Activated naive CD4-positive, alpha-beta T cell treated with anti-CD3 and anti-CD28 coated beads, Interleukin-2, amount 50 U/mL, for 24 hours (primary cell): Measurements from ENCODE around the gene MBD3L4.
A peak's percentile ranks its signal among the peaks of the same experiment; 100 is the strongest.
"Not testable (repeated sequence)": the region's sequence is repeated elsewhere in the genome, so short reads cannot be mapped to it uniquely, and the experiment has no call there.

ENCODE experiments used
- H3K27ac Mint-ChIP-seq: one replicate; pipeline ENCODE4 v1.8.0; 2021; ENCODE audit warnings: mild to moderate bottlenecking, mixed read lengths
- H3K27me3 Mint-ChIP-seq: one replicate; pipeline ENCODE4 v1.8.0; 2021; ENCODE audit warnings: mixed read lengths
- H3K36me3 Mint-ChIP-seq: one replicate; pipeline ENCODE4 v1.8.0; 2021; ENCODE audit warnings: mixed read lengths
- H3K4me1 Mint-ChIP-seq: one replicate; pipeline ENCODE4 v1.8.0; 2021; ENCODE audit warnings: mixed read lengths
- H3K4me3 Mint-ChIP-seq: one replicate; pipeline ENCODE4 v1.8.0; 2021; ENCODE audit warnings: mild to moderate bottlenecking, mixed read lengths
- H3K9me3 Mint-ChIP-seq: one replicate; pipeline ENCODE4 v1.8.0; 2021; ENCODE audit warnings: mixed read lengths

The MBD3L4 gene

DNA sequence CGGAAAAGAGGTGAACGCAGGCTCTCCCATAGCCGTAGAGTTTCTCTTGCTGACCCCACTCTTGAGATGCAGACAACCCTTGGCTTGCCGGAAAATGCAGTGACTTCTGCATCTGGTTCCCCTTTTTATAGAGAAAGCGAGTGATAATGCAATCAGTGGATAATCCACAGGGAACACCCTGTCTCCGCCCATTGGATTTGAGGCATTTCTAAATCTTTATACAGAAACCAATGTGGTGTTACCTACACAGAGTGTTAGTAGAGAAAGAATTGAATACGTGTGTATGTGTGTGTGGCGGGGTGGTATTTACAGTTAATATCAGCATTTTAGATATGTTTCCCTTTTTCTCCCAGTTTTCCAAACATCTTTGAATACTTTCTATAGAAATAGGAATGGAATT is 18.6 kb upstream of the MBD3L4 start, which contains the start of gene MBD3L3:
TSS of gene MBD3L3 (minus strand) at position 101 of the 400 bp plus-strand sequence. CDS start at position 30, 71 bp downstream.
- H3K4me3 Mint-ChIP-seq, H3K27me3 Mint-ChIP-seq, H3K36me3 Mint-ChIP-seq, H3K4me1 Mint-ChIP-seq, H3K9me3 Mint-ChIP-seq, H3K27ac Mint-ChIP-seq: not testable (repeated sequence)

- not testable (repeated sequence) for H3K4me1 Mint-ChIP-seq, H3K9me3 Mint-ChIP-seq, H3K27ac Mint-ChIP-seq, H3K36me3 Mint-ChIP-seq, H3K27me3 Mint-ChIP-seq, H3K4me3 Mint-ChIP-seq
Observed at GRCh38 chr19:7056371-7056770, 16.4 kb upstream of the MBD3L4 start.

- not testable (repeated sequence) for H3K9me3 Mint-ChIP-seq, H3K36me3 Mint-ChIP-seq, H3K4me3 Mint-ChIP-seq, H3K27me3 Mint-ChIP-seq, H3K27ac Mint-ChIP-seq, H3K4me1 Mint-ChIP-seq
Observed at GRCh38 chr19:7055679-7056078, 15.7 kb upstream of the MBD3L4 start.

DNA sequence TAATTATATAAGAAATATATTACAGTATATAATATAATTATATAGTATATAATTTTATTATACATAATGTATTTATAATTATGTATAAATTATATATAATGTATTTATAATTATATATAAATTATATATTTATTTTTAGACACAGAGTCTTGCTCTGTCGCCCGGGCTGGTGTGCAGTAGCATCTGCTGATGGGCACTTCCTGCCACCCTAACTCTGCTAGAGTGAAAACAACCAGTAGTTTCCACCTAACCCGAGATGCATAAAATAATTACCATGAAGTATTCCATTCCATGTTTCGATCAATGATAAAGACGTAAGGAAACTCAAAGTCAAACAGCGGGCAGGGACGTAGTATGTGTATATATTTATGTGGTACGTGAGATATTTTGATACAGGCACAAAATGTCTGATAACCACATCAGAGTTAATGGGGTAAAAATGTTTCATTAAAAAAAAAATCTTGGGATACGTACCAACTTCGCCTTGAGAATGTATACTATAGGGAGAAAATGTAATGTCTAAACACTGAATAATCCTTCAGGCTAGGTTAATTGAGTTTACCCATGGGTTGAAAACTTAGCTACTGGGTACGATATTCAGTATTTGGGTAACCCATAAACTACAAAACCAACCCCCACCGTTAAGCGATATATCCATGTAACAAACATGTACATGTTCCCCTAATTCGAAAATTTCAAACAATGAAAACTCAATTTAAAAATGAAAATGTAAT is 14.8 kb upstream of the MBD3L4 start:
- not testable (repeated sequence) for H3K4me3 Mint-ChIP-seq, H3K9me3 Mint-ChIP-seq, H3K27me3 Mint-ChIP-seq, H3K36me3 Mint-ChIP-seq, H3K4me1 Mint-ChIP-seq, H3K27ac Mint-ChIP-seq

DNA sequence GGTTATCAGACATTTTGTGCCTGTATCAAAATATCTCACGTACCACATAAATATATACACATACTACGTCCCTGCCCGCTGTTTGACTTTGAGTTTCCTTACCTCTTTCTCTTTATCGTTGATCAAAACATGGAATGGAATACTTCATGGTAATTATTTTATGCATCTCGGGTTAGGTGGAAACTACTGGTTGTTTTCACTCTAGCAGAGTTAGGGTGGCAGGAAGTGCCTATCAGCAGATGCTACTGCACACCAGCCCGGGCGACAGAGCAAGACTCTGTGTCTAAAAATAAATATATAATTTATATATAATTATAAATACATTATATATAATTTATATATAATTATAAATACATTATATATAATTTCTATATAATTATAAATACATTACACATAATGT is 12.9 kb upstream of the MBD3L4 start:
- not testable (repeated sequence) for H3K27ac Mint-ChIP-seq, H3K36me3 Mint-ChIP-seq, H3K4me1 Mint-ChIP-seq, H3K27me3 Mint-ChIP-seq, H3K4me3 Mint-ChIP-seq, H3K9me3 Mint-ChIP-seq

DNA sequence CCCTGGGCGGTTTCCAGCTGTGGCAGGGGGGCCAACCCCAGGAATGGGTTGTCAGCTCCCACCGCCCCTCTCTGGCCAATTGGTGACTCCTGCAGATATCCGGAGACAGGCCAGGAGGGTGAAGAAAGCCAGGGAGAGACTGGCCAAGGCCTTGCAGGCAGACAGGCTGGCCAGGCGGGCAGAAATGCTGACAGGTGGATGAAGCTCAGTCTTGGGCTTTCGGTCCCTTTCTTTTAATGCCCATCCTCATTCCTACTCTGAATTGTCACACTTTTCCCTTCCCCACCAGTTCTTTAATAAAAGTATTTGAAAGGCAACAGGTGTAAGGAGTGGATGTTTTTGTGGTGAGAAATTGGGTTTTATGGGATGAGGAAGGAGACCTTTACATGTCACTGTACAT is 11.4 kb upstream of the MBD3L4 start:
- H3K27me3 Mint-ChIP-seq, H3K9me3 Mint-ChIP-seq, H3K27ac Mint-ChIP-seq, H3K4me3 Mint-ChIP-seq, H3K4me1 Mint-ChIP-seq, H3K36me3 Mint-ChIP-seq: not testable (repeated sequence)

DNA sequence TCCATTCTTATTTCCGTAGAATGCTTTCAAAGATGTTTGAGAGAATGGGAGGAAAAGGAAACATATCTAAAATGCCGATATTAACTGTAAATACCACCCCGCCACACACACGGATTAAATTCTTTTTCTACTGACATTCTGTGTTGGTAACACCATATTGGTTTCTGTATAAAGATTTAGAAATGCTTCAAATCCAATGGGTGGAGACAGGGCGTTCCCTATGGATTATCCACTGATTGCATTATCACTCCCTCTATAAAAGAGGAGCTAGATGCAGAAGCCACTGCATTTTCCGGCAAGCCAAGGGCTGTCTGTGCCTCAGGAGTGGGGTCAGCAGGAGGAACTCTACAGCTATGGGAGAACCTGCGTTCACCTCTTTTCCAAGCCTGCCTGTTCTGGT is 9.0 kb upstream of the MBD3L4 start, which contains the start of gene MBD3L2:
TSS of gene MBD3L2 (plus strand) at position 301 of the 400 bp plus-strand sequence. CDS start at position 354, 53 bp downstream.
- H3K27me3 Mint-ChIP-seq, H3K4me3 Mint-ChIP-seq, H3K4me1 Mint-ChIP-seq, H3K9me3 Mint-ChIP-seq, H3K36me3 Mint-ChIP-seq, H3K27ac Mint-ChIP-seq: not testable (repeated sequence)

DNA sequence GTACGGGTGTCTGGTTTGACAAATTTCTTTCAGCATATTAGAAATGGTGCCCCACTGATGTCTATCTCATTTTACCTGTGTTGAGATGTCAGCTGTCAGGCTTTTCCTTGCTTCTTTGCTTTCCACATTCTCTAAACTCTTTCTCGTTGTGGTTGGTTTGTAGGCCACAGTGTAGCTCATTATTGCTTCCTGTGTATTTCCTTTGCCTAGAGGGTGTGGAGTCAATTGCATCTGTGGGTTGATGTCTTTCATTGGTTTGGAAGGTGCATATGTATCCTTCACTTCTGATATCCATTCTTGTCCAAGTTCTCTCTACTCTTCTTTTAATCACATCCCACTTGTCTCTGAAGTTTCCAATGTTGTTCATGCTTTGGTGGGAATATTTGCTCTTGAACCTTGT is 1.6 kb upstream of the MBD3L4 start:
- not testable (repeated sequence) for H3K27me3 Mint-ChIP-seq, H3K4me1 Mint-ChIP-seq, H3K27ac Mint-ChIP-seq, H3K36me3 Mint-ChIP-seq, H3K9me3 Mint-ChIP-seq, H3K4me3 Mint-ChIP-seq

GRCh38 chr19:7030278-7030677 is 9.7 kb downstream of the MBD3L4 start, which contains the start of gene MBD3L5:
Gene MBD3L5 (plus strand): TSS chr19:7030578. CDS start chr19:7030612, 34 bp downstream.
- H3K4me3 Mint-ChIP-seq, H3K27ac Mint-ChIP-seq, H3K9me3 Mint-ChIP-seq, H3K27me3 Mint-ChIP-seq, H3K4me1 Mint-ChIP-seq, H3K36me3 Mint-ChIP-seq: not testable (repeated sequence)

- H3K36me3 Mint-ChIP-seq, H3K4me3 Mint-ChIP-seq, H3K9me3 Mint-ChIP-seq, H3K4me1 Mint-ChIP-seq, H3K27ac Mint-ChIP-seq, H3K27me3 Mint-ChIP-seq: not testable (repeated sequence)
Observed at GRCh38 chr19:7028790-7029189, 11.2 kb downstream of the MBD3L4 start.

DNA sequence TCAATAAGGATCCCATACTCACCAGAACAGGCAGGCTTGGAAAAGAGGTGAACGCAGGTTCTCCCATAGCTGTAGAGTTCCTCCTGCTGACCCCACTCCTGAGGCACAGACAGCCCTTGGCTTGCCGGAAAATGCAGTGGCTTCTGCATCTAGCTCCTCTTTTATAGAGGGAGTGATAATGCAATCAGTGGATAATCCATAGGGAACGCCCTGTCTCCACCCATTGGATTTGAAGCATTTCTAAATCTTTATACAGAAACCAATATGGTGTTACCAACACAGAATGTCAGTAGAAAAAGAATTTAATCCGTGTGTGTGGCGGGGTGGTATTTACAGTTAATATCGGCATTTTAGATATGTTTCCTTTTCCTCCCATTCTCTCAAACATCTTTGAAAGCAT is 18.6 kb downstream of the MBD3L4 start, which contains the start of gene MBD3L2B:
TSS of gene MBD3L2B (minus strand) at position 101 of the 400 bp plus-strand sequence. CDS start at position 67, 34 bp downstream.
- not testable (repeated sequence) for H3K27me3 Mint-ChIP-seq, H3K4me1 Mint-ChIP-seq, H3K27ac Mint-ChIP-seq, H3K36me3 Mint-ChIP-seq, H3K9me3 Mint-ChIP-seq, H3K4me3 Mint-ChIP-seq

DNA sequence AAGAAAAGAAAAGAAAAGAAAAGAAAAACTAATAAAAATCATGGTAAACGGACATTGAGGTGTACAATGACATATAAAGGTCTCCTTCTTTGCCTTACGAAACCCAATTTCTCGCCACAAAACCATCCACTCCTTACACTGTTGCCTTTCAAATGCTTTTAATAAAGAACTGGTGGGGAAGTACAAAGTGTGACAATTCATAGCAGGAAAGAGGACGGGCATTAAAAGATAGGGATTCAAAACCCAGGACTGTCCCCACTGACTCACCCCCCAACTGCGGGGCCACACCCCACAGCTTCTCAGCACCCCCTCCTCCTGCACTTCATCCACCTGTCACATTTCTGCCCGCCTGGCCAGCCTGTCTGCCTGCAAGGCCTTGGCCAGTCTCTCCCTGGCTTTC is 21.2 kb downstream of the MBD3L4 start:
- Mint-ChIP-seq H3K9me3 (no peaks in the 10 kb centered on the region), H3K27me3 (no peaks in the 10 kb centered on the region), H3K27ac (no peak overlapping the region), H3K4me1 (peaks cover 3% of the 10 kb centered on the region), H3K36me3 (no peaks in the 10 kb centered on the region), H3K4me3 (no peak overlapping the region)

DNA sequence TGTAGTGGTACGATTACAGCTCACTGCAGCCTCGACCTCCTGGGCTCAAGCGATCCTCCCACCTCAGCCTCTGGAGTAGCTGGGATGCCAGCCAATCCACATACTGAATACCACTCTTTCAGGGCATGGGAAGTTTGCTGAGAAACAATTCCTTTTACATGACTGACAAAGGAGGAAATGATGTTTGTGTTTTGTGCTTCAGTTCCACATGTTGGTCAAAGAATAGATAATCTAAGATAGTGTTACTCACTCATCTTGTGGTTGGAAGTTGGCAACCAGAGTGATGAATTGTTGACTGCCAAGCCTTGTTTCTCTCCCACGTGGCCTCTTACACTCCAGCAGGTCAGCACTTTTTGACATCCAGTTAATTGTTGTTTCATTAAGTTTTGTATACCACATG is 26.3 kb downstream of the MBD3L4 start:
- Mint-ChIP-seq H3K27ac (peak overlapping the region; percentile 55), H3K9me3 (no peaks in the 10 kb centered on the region), H3K36me3 (no peaks in the 10 kb centered on the region), H3K27me3 (no peaks in the 10 kb centered on the region), H3K4me1 (peaks cover 36% of the 10 kb centered on the region), H3K4me3 (peak overlapping the region; percentile 15)

- Mint-ChIP-seq H3K27ac (peak overlapping the region; percentile 46), H3K4me3 (peak overlapping the region; percentile 47), H3K9me3 (peaks cover 5% of the 10 kb centered on the region), H3K4me1 (peaks cover 57% of the 10 kb centered on the region), H3K36me3 (no peaks in the 10 kb centered on the region), H3K27me3 (no peaks in the 10 kb centered on the region)
Observed at GRCh38 chr19:7010722-7011593, 29.0 kb downstream of the MBD3L4 start.

- peaks cover 5% of the 10 kb centered on the region for H3K9me3 Mint-ChIP-seq
- no peak overlapping the region for H3K27ac Mint-ChIP-seq
- H3K4me1 Mint-ChIP-seq = peaks cover 52% of the 10 kb centered on the region
- no peak overlapping the region for H3K4me3 Mint-ChIP-seq
- no peaks in the 10 kb centered on the region for H3K27me3 Mint-ChIP-seq
- no peaks in the 10 kb centered on the region for H3K36me3 Mint-ChIP-seq
Observed at GRCh38 chr19:7007859-7008258, 32.1 kb downstream of the MBD3L4 start.

DNA sequence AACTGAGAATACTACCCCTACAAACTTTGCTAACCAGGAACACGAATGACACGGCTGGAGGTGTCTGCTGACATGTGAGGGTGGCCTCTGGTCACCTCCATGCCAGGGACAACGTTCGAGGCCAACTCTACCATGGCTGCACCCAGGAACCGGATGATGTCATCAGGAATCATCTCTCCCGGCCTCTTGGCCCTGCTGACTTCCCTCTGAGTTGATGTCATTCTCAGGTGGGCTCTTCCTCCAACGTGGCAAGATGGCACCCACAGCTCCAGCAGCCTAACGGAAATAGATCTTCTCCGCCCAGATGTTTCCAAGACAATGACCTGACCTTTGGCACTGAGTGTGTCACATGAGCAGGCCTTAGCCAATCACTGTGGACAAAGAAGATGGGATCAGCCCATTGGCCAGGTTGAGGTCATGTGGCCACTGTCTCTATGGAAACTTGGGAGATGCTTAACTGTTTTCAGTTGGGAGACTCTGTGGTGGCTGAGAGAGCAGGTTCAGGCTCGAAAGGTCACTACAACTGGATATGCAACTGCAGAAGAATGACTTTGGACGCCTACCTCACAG is 33.8 kb downstream of the MBD3L4 start:
- Mint-ChIP-seq H3K9me3 (peaks cover 5% of the 10 kb centered on the region), H3K4me3 (no peak overlapping the region), H3K4me1 (peaks cover 49% of the 10 kb centered on the region), H3K27ac (peak overlapping the region; percentile 62), H3K27me3 (no peaks in the 10 kb centered on the region), H3K36me3 (no peaks in the 10 kb centered on the region)
